ENCODE results near the gene ADI1.

GRCh38 chr2:3466482-3466863 is 52.9 kb downstream of the ADI1 start:
- no peak for TF ChIP-seq EZH2 (IDR thresholded peaks at IDR 0.05; ENCODE audit: insufficient read depth, poor library complexity, severe bottlenecking)
- no peak for TF ChIP-seq EZH2phosphoT487 (IDR thresholded peaks at IDR 0.05; ENCODE audit: insufficient read depth, low read depth)
